Astrocyte (in vitro differentiated cells and primary cell): ENCODE data around the gene H6PD. TPM values are rescaled to one million over a fixed set of nuclear protein-coding genes. Genes with fewer than 3 reads are reported as not detected.

ENCODE experiments used
- DNase-seq: peaks from one replicate; pipeline ENCODE4 v3.0.0-alpha.2; 2010; ENCODE audit warnings: low read depth
- FAIRE-seq: peaks from 2 replicates; lab custom pipeline; 2011; peaks lifted over from hg19 to GRCh38; lab: Jason Lieb, UNC
- H2AFZ ChIP-seq: 2 replicates; pipeline ENCODE4 v1.6.0; 2012; ENCODE audit warnings: low read depth, low read length, inconsistent platforms
- H3K27ac ChIP-seq: 2 replicates; pipeline ENCODE4 v1.5.1; 2011; ENCODE audit warnings: low read depth, low read length, inconsistent platforms
- H3K27me3 ChIP-seq: 2 replicates; pipeline ENCODE4 v1.6.0; 2011; ENCODE audit warnings: low read length, inconsistent platforms; ENCODE audit not compliant: insufficient read depth
- H3K36me3 ChIP-seq: 2 replicates; pipeline ENCODE4 v1.5.1; 2011; ENCODE audit warnings: low read length, inconsistent platforms; ENCODE audit not compliant: insufficient read depth
- H3K4me1 ChIP-seq: 2 replicates; pipeline ENCODE4 v1.5.1; 2011; ENCODE audit warnings: low read length, inconsistent platforms; ENCODE audit not compliant: insufficient read depth
- H3K4me2 ChIP-seq: 2 replicates; pipeline ENCODE4 v1.6.0; 2012; ENCODE audit warnings: low read length, inconsistent platforms
- H3K4me3 ChIP-seq: 2 replicates; pipeline ENCODE4 v1.5.1; 2011; ENCODE audit warnings: low read depth, mild to moderate bottlenecking, low read length, inconsistent platforms; ENCODE audit not compliant: insufficient read depth
- H3K79me2 ChIP-seq: 2 replicates; pipeline ENCODE4 v1.6.0; 2012; ENCODE audit warnings: mild to moderate bottlenecking, low read length, inconsistent platforms; ENCODE audit not compliant: insufficient read depth
- H3K9ac ChIP-seq: 2 replicates; pipeline ENCODE4 v1.6.0; 2012; ENCODE audit warnings: mild to moderate bottlenecking, low read length, inconsistent platforms
- H3K9me3 ChIP-seq: 2 replicates; pipeline ENCODE4 v1.5.1; 2012; ENCODE audit warnings: low read depth, mild to moderate bottlenecking, low read length, inconsistent platforms; ENCODE audit not compliant: insufficient read depth
- H4K20me1 ChIP-seq: 2 replicates; pipeline ENCODE4 v1.6.0; 2012; ENCODE audit warnings: low read length, inconsistent platforms; ENCODE audit not compliant: insufficient read depth
- H3K27ac Mint-ChIP-seq: one replicate; pipeline ENCODE4 v1.8.0; 2021; ENCODE audit warnings: mild to moderate bottlenecking, mixed read lengths; ENCODE audit not compliant: unreplicated experiment
- H3K27me3 Mint-ChIP-seq: one replicate; pipeline ENCODE4 v1.8.0; 2021; ENCODE audit warnings: low read depth, mixed read lengths; ENCODE audit not compliant: unreplicated experiment
- H3K36me3 Mint-ChIP-seq: one replicate; pipeline ENCODE4 v1.8.0; 2021; ENCODE audit warnings: low read depth, mixed read lengths; ENCODE audit not compliant: unreplicated experiment
- H3K4me1 Mint-ChIP-seq: one replicate; pipeline ENCODE4 v1.8.0; 2021; ENCODE audit warnings: low read depth, mixed read lengths; ENCODE audit not compliant: unreplicated experiment
- H3K4me3 Mint-ChIP-seq: one replicate; pipeline ENCODE4 v1.8.0; 2021; ENCODE audit warnings: mild to moderate bottlenecking, moderate library complexity, mixed read lengths; ENCODE audit not compliant: unreplicated experiment
- H3K9me3 Mint-ChIP-seq: one replicate; pipeline ENCODE4 v1.8.0; 2021; ENCODE audit warnings: mild to moderate bottlenecking, mixed read lengths; ENCODE audit not compliant: unreplicated experiment
- EZH2 ChIP-seq: IDR thresholded peaks from 2 replicates; pipeline ENCODE4 v1.6.1; 2012; ENCODE audit warnings: mild to moderate bottlenecking, low read length, inconsistent platforms; ENCODE audit not compliant: insufficient read depth
- total RNA-seq: library from RNA; stranded (reverse); gene quantifications from 2 replicates; pipeline ENCODE4 v1.2.1, GENCODE V29; 2021
- TF ChIP-seq, protein P1 (sequence below): IDR thresholded peaks from 2 replicates; pipeline ENCODE4 v1.5.1; 2011; ENCODE audit warnings: low read depth, mild to moderate bottlenecking, inconsistent platforms, low read length, moderate library complexity; ENCODE audit not compliant: insufficient read depth

Gene H6PD
- total RNA-seq, 1 donor from 2014 or later: 13.9 TPM

DNA sequence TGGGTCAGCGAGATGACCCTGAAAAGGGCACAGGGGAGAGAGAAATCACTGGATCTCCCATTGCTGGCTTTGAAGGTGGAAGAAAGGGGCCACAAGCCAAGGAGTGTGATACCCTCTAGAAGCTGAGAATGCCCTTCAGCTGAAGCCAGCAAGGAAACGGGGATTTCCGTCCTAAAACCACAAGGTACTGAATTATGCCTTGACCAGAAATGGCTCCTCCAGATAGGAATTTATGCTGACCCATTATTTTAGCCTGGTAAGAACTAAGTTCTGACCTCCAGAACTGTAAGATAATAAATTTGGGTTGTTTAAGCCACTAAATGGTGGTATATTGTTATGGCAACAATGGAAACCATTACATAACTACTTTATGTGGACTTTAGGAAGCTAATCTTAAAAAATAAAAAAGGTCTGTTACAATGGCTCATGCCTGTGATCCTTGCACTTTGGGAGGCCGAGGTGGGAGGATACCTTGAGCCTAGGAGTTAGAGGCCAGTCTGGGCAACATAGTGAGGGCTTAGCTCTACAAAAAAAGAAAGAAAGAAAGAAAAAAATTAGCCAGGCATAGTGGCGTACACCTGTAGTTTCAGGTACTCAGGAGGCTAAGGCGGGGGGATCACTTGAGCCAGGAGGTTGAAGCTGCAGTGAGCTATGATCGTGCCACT is 3.6 kb upstream of the H6PD start:
- peaks cover 5% of the 10 kb centered on the region for H3K27me3 Mint-ChIP-seq

DNA sequence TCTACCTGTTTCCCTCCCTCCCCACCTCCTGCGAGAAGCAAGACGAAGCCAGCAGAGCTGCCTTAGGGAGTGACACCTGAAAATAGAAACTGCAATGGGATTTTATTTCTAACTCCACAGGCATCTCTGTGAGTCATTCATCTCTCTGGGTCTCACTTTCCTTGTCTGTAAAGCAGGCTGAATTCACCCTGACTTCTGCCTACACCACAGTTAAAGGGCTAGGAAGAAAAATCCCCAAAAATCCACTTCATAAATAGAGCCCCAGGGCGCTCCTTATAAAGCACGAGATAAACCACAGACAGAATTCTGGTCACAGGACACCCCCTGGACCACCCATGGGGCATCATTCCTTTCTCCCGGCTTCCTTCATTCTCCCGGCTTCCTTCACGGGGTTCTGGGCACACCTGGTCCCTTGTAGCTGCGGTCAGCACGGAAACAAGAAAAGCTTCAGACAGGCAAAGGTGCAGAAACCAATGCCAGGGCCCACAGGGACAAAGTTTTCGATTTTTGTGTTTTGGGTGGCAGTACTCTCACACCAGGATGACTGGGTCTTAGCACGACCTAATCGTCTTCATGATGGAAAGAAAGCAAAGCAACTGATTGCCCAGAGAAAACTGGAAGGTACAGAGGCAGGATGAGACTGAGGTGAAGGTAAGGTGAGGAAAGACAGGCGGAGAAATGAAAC is 2.8 kb upstream of the H6PD start:
- Mint-ChIP-seq H3K27ac (no peak overlapping the region), H3K36me3 (peaks cover 2% of the 10 kb centered on the region), H3K4me3 (no peak overlapping the region), H3K4me1 (peaks cover 7% of the 10 kb centered on the region), H3K27me3 (no peaks in the 10 kb centered on the region), H3K9me3 (no peaks in the 10 kb centered on the region)
- Histone ChIP-seq H3K36me3 (no peaks in the 10 kb centered on the region), H3K79me2 (peaks cover 17% of the 10 kb centered on the region), H3K4me2 (peak overlapping the region; percentile 77), H3K27ac (peak overlapping the region; percentile 36), H3K9ac (peak overlapping the region; percentile 28), H3K27me3 (no peaks in the 10 kb centered on the region), H4K20me1 (no peaks in the 10 kb centered on the region), H3K9me3 (no peaks in the 10 kb centered on the region), H3K4me1 (peaks cover 14% of the 10 kb centered on the region), H3K4me3 (no peak overlapping the region), H2AFZ (peak overlapping the region; percentile 21)
- TF ChIP-seq, protein P1, sequence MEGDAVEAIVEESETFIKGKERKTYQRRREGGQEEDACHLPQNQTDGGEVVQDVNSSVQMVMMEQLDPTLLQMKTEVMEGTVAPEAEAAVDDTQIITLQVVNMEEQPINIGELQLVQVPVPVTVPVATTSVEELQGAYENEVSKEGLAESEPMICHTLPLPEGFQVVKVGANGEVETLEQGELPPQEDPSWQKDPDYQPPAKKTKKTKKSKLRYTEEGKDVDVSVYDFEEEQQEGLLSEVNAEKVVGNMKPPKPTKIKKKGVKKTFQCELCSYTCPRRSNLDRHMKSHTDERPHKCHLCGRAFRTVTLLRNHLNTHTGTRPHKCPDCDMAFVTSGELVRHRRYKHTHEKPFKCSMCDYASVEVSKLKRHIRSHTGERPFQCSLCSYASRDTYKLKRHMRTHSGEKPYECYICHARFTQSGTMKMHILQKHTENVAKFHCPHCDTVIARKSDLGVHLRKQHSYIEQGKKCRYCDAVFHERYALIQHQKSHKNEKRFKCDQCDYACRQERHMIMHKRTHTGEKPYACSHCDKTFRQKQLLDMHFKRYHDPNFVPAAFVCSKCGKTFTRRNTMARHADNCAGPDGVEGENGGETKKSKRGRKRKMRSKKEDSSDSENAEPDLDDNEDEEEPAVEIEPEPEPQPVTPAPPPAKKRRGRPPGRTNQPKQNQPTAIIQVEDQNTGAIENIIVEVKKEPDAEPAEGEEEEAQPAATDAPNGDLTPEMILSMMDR: no peak
- TF ChIP-seq EZH2: no peak
- DNase-seq: peak; percentile 49
- FAIRE-seq: peak; percentile 71

More for the DNA sequence above, 3.6 kb upstream of the H6PD start:
- H3K27me3 ChIP-seq: peaks cover 2% of the 10 kb centered on the region
- H3K36me3 Mint-ChIP-seq: no peaks in the 10 kb centered on the region
- no peak for DNase-seq
- H3K4me3 Mint-ChIP-seq: no peak overlapping the region
- FAIRE-seq: no peak
- peaks cover 13% of the 10 kb centered on the region for H3K4me1 ChIP-seq
- H3K9ac ChIP-seq: peak overlapping the region; percentile 28
- H3K9me3 ChIP-seq: no peaks in the 10 kb centered on the region
- TF ChIP-seq EZH2: no peak
- TF ChIP-seq, protein P1: no peak
- no peak overlapping the region for H2AFZ ChIP-seq
- H3K9me3 Mint-ChIP-seq: no peaks in the 10 kb centered on the region
- H3K4me1 Mint-ChIP-seq: peaks cover 7% of the 10 kb centered on the region
- no peak overlapping the region for H3K27ac Mint-ChIP-seq
- H3K36me3 ChIP-seq: no peaks in the 10 kb centered on the region
- no peaks in the 10 kb centered on the region for H4K20me1 ChIP-seq
- H3K79me2 ChIP-seq: peaks cover 10% of the 10 kb centered on the region
- H3K4me3 ChIP-seq: no peak overlapping the region
- no peak overlapping the region for H3K4me2 ChIP-seq
- no peak overlapping the region for H3K27ac ChIP-seq
